ENCODE measurements around the gene KDM4C.
"Not testable (repeated sequence)": the region's sequence is repeated elsewhere in the genome, so short reads cannot be mapped to it uniquely, and the experiment has no call there.

The KDM4C gene

DNA sequence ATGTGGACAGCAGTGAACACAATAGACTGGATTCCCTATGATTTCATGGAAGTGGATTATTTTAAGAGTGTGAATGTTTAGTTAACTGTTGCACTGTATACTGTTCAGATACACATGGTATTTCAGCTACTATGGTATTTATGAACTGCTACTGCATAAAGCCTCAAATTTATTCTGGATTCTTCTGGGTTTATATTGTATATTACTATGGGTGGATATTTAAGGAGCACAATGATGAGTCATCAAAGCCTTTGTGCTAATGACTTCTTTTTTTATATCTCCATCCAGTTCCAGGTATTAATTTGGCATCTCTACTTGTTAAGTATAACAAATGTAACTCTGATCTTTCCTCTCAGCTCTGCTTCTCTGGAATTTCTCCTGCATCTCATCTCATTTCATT, 6.8 kb downstream of the KDM4C start:
- TF ChIP-seq, protein P1, sequence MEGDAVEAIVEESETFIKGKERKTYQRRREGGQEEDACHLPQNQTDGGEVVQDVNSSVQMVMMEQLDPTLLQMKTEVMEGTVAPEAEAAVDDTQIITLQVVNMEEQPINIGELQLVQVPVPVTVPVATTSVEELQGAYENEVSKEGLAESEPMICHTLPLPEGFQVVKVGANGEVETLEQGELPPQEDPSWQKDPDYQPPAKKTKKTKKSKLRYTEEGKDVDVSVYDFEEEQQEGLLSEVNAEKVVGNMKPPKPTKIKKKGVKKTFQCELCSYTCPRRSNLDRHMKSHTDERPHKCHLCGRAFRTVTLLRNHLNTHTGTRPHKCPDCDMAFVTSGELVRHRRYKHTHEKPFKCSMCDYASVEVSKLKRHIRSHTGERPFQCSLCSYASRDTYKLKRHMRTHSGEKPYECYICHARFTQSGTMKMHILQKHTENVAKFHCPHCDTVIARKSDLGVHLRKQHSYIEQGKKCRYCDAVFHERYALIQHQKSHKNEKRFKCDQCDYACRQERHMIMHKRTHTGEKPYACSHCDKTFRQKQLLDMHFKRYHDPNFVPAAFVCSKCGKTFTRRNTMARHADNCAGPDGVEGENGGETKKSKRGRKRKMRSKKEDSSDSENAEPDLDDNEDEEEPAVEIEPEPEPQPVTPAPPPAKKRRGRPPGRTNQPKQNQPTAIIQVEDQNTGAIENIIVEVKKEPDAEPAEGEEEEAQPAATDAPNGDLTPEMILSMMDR (IDR thresholded peaks at IDR 0.05), result no peak
- H3K27ac ChIP-seq, result no peak overlapping the region

DNA sequence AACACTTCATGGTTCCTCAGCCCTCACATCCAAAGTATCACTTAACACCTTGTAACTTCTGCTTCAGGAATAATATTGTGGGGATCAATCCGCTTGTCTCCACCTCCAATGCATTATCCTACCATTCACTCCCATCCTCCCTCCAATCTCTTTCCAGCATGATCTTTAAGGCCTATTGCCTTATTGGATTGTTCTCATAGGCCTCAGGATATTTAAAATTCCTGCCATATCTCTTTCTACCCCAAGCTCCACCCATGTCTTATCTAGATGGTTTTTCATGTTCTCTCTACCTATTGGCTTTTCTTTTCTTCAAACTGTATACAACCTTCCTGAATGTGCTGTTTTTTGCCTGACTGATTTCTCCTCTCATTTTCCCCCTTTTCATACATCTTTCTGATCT, 7.2 kb downstream of the KDM4C start:
- TF ChIP-seq, protein P1 (IDR thresholded peaks at IDR 0.05), result no peak
- H3K4me3 ChIP-seq, result no peak overlapping the region
- no peak for DNase-seq (ENCODE audit: low spot score)
- no peak overlapping the region for H3K27ac ChIP-seq

More for the DNA sequence above, 6.8 kb downstream of the KDM4C start:
- DNase-seq (ENCODE audit: low spot score), result no peak
- H3K4me3 ChIP-seq, result no peak overlapping the region

DNA sequence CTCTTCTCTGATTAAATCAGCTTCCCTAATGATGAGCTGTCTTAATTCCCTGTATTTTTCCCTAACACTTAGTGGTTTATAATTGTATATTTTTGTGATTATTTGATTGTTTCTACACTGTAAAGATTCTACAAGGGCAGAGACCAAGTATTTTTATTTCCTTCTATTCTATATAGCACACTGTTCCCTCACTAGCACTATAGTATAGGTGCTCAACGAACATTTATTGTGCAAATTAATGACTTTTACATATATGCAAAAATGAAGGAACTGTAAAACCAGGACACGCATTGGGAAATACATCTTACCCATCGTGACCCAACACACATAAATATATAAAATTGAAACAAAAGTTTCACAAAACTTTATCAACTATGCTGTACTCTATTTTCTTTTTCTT, 7.6 kb downstream of the KDM4C start:
- H3K4me3 ChIP-seq, result no peak overlapping the region
- no peak overlapping the region for H3K27ac ChIP-seq
- TF ChIP-seq, protein P1 (IDR thresholded peaks at IDR 0.05), result no peak
- no peak for DNase-seq (ENCODE audit: low spot score)

DNA sequence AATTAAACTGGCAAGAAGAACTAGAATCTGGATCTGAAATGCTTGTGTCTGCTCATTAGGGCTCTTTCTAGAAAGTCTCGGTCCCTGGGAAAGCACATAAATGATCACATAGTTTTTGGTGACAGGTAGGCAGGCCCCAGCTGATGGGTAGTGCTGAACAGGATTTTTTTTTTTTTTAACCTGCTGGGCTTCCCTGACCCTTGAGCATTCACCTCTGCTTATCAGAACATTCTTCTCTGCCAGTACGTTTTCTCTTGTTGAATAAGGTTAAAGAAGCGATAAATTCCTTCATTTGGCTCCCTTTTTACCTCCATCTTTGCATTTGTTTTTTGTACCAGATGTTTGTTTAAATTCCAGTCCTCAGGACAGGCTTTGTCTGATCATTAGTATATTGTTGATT, 8.8 kb downstream of the KDM4C start:
- no peak for DNase-seq (ENCODE audit: low spot score)
- H3K4me3 ChIP-seq, result no peak overlapping the region
- TF ChIP-seq, protein P1 (IDR thresholded peaks at IDR 0.05), result no peak
- H3K27ac ChIP-seq, result no peak overlapping the region

DNA sequence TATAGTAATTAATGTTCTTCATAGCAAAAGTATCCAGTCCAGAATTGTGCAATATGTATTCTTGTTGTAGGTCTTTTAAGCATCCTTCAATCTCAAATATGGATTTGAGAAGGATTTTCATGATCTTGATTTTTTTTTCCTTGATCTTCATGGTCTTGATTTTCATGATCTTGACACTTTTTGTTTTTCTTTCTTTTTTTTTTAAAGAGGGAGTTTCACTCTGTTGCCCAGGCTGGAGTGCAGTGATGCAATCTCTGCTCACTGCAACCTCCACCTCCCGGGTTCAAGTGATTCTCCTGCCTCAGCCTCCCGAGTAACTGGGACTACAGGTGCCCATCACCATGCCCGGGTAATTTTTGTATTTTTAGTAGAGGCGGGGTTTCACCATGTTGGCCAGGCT, 10.8 kb downstream of the KDM4C start:
- not testable (repeated sequence) for H3K4me3 ChIP-seq; H3K27ac ChIP-seq; DNase-seq (ENCODE audit: low spot score)

DNA sequence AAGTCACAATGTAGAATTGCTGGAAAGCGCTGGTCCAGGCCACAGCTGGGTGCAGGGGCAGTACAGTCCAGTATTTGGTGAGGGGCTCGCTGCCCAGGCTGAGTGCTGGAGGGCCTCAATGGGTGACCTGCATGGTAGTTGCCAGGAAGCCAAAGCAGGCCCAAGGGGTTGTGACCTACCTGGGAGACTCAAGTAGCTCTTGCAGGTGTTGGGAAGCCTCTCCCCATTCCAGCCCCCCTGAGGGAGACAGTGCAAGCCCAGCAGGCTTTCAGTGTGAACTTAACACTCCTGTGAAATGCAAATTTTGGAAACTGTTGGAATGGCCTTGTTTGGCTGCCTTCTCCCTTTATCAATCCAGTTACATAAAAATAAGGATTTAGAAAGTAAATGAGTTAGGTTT, 13.9 kb downstream of the KDM4C start:
- TF ChIP-seq, protein P1 (IDR thresholded peaks at IDR 0.05), result no peak
- no peak for DNase-seq (ENCODE audit: low spot score)
- H3K27ac ChIP-seq, result no peak overlapping the region
- H3K4me3 ChIP-seq, result no peak overlapping the region

DNA sequence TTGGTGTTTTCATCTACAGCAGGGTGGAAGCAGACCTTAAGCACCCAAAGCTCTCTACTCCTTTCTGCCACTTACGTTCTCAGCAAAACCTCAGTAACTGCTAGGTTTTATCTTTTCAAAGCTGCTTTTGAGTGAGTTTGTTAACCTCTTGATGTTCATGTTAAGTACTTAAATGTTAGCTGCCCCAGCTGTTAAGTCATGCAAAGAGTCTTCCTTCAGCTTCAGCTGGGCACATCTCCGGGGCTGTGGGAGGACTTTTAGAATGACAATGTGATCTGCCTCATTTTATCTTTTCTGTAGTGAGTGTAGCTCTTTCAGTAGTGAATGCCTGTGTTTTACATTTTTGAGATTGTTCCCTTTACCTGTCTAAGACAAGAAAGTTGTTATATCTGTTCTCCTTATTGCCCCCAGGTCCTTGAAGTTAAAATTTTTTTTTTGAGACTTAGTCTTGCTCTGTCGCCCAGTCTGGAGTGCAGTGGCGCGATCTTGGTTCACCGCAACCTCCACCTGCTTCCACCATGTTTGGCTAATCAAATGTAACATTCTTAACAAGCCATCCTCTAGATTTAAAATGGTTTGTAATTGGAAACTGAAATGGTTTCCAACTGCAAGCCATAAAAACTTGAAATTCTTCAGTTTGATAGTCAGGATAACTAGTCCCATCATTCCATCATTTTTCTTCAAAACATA, 19.6 kb downstream of the KDM4C start:
- H3K4me3 ChIP-seq, result no peak overlapping the region
- no peak overlapping the region for H3K27ac ChIP-seq
- no peak for DNase-seq (ENCODE audit: low spot score)
- TF ChIP-seq, protein P1 (IDR thresholded peaks at IDR 0.05), result no peak

All from coronary artery (tissue), 2 donors.